Adipocyte (in vitro differentiated cells): ENCODE measurements around the gene DIO1.
"Not testable (repeated sequence)": the region's sequence is repeated elsewhere in the genome, so short reads cannot be mapped to it uniquely, and the experiment has no call there.

ENCODE experiments used
- DNase-seq: peaks from one replicate; pipeline ENCODE4 v3.0.0-alpha.2; 2015; ENCODE audit warnings: low read depth
- H3K27me3 ChIP-seq: replicated peaks from 2 replicates; pipeline ENCODE4 v1.7.0; 2013; ENCODE audit warnings: mild to moderate bottlenecking, low read length, moderate library complexity; ENCODE audit not compliant: control insufficient read depth, insufficient read depth
- H3K36me3 ChIP-seq: 2 replicates; pipeline ENCODE4 v1.7.0; 2013; ENCODE audit warnings: low read length, mild to moderate bottlenecking, moderate library complexity; ENCODE audit not compliant: control insufficient read depth, insufficient read depth, severe bottlenecking
- H3K4me1 ChIP-seq: 2 replicates; pipeline ENCODE4 v1.7.0; 2013; ENCODE audit warnings: mild to moderate bottlenecking, low read length, moderate library complexity; ENCODE audit not compliant: control insufficient read depth, insufficient read depth
- H3K4me3 ChIP-seq: 2 replicates; pipeline ENCODE4 v1.7.0; 2013; ENCODE audit warnings: mild to moderate bottlenecking, low read length, moderate library complexity
- H3K9ac ChIP-seq: 2 replicates; pipeline ENCODE4 v1.7.0; 2013; ENCODE audit warnings: mild to moderate bottlenecking, low read length, moderate library complexity
- H3K9me3 ChIP-seq: 2 replicates; pipeline ENCODE4 v1.7.0; 2013; ENCODE audit warnings: mild to moderate bottlenecking, low read length, moderate library complexity; ENCODE audit not compliant: control insufficient read depth

Gene DIO1

DNA sequence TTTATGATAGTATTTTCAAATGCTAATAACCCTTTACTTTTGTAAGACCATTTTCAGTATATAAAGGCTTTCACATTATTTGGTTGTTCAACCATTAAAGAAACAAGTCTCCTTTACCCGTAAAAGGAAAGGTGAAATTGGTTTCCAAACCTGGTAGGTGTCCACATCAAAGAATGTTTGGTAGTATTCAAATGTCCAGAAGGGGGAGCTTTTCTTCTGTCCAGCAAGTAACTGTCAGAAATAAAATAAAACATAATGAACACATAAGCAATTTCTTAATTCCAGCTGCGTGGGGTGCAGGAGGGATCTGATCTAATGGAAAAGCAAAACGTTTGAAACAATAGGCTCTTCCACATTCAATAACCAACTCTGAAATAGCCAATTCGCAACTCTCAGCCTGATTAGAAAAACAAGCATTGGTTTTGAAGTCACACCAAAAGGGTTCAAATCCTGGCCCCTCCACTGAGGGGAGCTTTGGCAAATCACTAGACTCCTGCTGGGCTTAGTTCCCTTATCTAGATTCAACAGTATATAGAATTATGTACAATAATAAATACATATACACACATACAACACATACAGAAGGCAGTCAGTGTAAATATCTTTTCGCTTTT is 15.4 kb upstream of the DIO1 start:
- Histone ChIP-seq H3K27me3 (no peaks in the 10 kb centered on the region), H3K36me3 (peaks cover 52% of the 10 kb centered on the region), H3K9ac (no peak overlapping the region), H3K4me3 (no peak overlapping the region), H3K9me3 (no peaks in the 10 kb centered on the region), H3K4me1 (peaks cover 8% of the 10 kb centered on the region)
- DNase-seq: peak; percentile 86

DNA sequence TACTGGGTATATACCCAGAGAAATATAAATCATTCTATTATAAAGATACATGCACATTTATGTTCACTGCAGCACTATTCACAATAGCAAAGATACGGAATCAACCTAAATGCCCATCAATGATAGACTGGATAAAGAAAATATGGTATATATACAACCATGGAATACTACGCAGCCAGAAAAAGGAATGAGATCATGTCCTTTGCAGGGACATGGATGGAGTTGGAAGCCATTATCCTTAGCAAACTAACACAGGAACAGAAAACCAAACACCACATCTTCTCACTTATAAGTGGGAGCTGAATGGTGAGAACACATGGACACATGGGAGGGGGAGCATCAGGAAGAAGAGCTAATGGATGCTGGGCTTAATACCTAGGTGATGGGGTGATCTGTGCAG is 12.1 kb upstream of the DIO1 start:
- not testable (repeated sequence) for H3K4me1 ChIP-seq, H3K9me3 ChIP-seq, H3K27me3 ChIP-seq, H3K9ac ChIP-seq, DNase-seq, H3K4me3 ChIP-seq
- peaks cover 42% of the 10 kb centered on the region for H3K36me3 ChIP-seq

DNA sequence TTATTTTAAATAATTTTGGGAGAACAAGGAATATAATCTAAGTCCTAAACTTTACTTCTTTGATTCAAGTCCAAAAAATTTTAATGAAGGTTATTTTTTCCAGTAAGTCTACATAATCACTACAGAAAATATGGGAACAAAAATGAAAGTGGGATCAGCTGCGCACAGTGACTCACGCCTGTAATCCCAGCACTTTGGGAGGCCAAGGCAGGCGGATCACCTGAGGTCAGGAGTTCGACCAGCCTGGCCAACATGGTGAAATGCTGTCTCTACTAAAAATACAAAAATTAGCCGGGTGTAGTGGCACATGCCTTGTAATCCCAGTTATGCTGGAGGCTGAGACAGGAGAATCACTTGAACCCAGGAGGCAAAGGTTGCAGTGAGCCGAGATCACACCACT is 10.4 kb upstream of the DIO1 start:
- not testable (repeated sequence) for H3K4me1 ChIP-seq, DNase-seq, H3K9ac ChIP-seq, H3K4me3 ChIP-seq, H3K9me3 ChIP-seq, H3K27me3 ChIP-seq
- peaks cover 35% of the 10 kb centered on the region for H3K36me3 ChIP-seq

DNA sequence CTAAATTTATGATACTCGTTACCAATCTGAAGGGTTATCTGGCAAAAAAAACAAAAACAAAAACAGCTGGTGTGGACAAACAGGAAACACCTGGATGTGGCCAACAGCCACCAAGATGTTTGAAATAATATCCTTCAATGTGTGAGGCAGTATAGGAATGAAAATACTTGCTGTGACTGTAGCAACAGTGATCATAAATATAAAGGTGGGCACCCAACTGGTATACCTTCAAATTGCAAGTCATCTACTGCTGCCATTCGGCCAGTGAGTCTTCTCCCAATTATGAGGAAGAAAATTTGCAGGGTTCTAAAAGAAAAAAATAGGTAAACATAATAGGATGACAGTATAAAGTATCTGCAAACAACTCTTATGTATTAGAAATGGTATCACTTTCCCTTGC is 5.3 kb upstream of the DIO1 start:
- Histone ChIP-seq H3K9me3 (no peaks in the 10 kb centered on the region), H3K9ac (peak overlapping the region; percentile 98), H3K36me3 (peaks cover 17% of the 10 kb centered on the region), H3K4me3 (peak overlapping the region; percentile 90), H3K27me3 (no peaks in the 10 kb centered on the region), H3K4me1 (peaks cover 14% of the 10 kb centered on the region)
- no peak for DNase-seq

DNA sequence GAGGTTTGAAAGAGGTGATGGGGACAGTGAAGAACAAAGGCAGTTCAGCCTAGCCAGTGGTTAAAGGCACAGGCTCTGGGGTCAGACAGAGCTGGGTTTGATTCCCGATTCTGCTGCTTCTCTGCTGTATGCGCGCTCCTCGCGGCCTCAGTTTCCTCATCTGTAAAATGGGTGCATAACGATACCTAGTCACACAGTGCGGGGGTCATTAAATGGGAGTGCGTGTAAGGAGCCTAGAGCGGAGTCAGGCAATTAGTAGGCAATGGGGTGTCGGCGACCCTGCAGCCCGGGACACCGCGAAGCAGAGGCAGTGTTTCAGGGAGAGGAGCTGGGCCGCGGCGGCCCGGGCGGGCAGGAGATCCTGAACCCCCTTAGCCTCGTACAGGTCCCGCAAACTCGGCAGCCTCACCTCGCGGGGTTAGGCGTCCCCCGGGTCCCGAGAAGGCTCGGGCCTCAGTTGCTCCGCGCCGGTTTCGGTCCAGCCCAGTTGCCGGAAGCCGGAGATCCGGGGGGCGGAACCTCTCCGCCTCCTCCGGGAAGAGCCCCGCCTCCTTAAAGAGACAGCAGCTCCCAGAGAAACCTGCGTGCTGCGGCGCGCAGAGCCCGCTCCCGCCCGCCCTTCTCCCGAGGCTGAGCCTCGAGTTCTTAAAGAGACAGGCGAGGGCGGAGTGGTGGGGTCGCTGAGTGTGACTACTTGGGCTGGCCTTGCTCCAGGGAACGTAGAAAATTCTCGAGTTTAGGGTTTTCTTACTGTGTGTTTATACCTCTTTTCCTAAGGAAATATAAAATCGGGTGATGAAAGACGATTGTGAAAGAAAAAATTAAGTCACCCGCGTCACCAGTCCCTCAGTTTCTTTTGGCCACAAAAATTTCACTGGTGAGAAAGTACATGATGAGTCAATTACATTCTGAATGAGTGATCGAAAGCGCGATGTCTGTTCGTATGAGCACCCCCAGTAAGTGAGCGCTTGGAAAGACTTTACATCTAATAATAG is 4.4 kb upstream of the DIO1 start, which contains the start of gene YIPF1:
Gene YIPF1, minus strand, starts transcription at position 494 of the 995 bp plus-strand sequence. CDS start 860 bp downstream, outside the sequence.
- Histone ChIP-seq H3K36me3 (peaks cover 17% of the 10 kb centered on the region), H3K4me3 (peak within 1 kb of the TSS; percentile 90), H3K4me1 (peaks cover 14% of the 10 kb centered on the region), H3K9me3 (no peaks in the 10 kb centered on the region), H3K27me3 (no peaks in the 10 kb centered on the region), H3K9ac (peak within 1 kb of the TSS; percentile 98)
- DNase-seq: peak; percentile 94

DNA sequence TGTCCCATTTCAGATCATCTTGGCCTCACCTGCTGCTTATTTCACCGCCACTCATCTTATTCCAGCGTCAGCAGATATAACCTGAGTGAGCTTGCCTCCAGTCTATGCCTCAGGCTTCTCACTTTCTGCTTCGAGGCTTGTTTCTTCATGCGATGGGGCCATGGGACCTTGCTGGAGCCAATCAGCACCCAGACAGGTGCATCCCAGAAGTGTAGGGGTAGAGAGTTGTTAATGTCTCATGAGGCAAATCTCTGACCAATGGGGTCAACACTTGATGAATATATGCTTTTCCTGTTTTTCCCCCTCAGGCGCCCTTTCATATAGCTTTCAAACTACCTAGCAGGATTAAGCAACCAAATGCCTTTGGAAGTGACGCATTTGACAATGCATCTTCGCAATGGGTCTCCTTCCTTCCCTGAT is 3.5 kb upstream of the DIO1 start:
- Histone ChIP-seq H3K36me3 (peaks cover 17% of the 10 kb centered on the region), H3K27me3 (no peaks in the 10 kb centered on the region), H3K4me3 (peak overlapping the region; percentile 90), H3K4me1 (peaks cover 14% of the 10 kb centered on the region), H3K9ac (peak overlapping the region; percentile 98), H3K9me3 (no peaks in the 10 kb centered on the region)
- DNase-seq: no peak

DNA sequence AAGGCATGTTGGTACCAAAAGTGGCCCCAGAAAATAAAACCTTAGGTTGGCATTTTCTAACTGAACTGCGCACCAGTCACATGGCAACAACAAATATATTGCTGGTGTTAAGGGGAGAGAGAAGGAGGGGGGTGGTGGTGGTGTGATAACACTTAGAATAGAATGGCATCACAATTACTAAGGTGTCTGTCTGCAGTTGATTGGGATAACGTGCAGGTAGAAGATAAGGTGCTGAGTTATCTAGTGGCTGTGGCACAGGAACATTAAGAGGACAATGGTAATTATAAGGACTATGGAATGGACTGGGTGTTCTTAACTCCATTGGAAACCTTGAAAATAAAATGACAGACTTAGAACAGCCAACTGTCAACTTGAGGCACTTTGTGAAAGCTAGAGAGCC is 3.0 kb upstream of the DIO1 start:
- Histone ChIP-seq H3K9ac (no peak overlapping the region), H3K27me3 (no peaks in the 10 kb centered on the region), H3K4me1 (peaks cover 14% of the 10 kb centered on the region), H3K9me3 (no peaks in the 10 kb centered on the region), H3K4me3 (no peak overlapping the region), H3K36me3 (peaks cover 13% of the 10 kb centered on the region)
- DNase-seq: no peak

DNA sequence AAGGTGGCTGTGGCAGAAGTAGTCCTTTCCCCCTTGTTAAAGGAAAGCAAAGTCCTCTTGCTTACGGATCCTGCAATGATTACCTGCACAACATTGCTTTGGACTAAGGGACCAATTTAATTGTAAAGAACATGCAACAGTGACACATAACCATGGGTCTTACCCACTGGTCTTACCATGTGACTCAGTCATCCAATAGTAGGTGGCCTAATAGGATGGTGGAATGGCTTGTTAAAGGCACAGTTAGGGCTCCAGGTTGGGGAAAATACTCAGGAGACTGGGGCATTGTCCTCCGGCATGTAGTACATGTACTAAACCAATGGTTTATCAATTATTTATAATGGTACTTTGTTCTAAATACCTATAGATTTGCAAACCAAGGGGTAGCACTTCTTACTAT is 2.3 kb upstream of the DIO1 start:
- H3K4me1 ChIP-seq: peaks cover 20% of the 10 kb centered on the region

DNA sequence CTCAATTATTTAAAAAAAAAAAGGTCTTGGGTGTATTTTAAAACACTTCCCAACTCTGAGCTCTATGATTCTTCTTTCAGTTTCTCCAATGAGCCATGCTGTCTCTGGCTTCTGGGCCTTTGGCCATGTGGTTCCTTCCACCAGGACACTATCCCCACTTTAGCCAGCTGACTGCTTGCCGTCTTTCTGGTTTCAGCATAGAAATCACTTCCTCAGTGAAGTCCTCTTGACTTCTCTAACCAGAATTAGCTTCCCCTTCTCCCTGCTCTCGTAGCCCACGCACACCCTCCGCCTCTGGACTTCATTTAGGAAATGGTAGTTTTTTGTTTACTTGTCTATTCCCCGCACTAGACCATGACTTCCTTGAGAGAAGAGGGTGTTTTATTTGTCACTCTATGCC is 1.1 kb upstream of the DIO1 start:
- Histone ChIP-seq H3K36me3 (peaks cover under 1% of the 10 kb centered on the region), H3K9ac (no peak overlapping the region), H3K4me3 (no peak overlapping the region), H3K27me3 (no peaks in the 10 kb centered on the region), H3K9me3 (no peaks in the 10 kb centered on the region), H3K4me1 (peaks cover 21% of the 10 kb centered on the region)
- DNase-seq: no peak

More for the DNA sequence above, 2.3 kb upstream of the DIO1 start:
- H3K9me3 ChIP-seq: no peaks in the 10 kb centered on the region
- H3K9ac ChIP-seq: no peak overlapping the region
- H3K27me3 ChIP-seq: no peaks in the 10 kb centered on the region
- peaks cover 9% of the 10 kb centered on the region for H3K36me3 ChIP-seq
- no peak overlapping the region for H3K4me3 ChIP-seq
- no peak for DNase-seq

DNA sequence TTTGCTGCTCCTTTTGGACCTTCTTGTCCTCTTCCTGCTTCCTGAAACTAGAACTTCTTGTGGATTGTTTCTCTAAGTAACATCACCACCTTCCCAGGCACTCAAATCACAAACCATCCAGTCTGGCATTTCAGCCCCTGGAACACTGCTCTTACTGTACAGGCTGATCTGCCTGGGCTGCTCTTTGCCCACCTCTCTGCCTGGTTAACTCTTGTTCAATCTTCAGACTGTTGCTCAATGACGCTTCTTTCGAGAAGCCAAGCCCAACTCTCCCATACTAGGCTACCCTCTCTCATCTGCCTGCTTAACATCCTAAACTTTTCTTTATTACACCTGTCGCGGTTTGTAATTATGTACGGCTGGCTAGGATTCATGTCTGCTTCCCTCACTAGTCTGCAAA is 657 bp downstream of the DIO1 start:
- Histone ChIP-seq H3K9me3 (no peaks in the 10 kb centered on the region), H3K27me3 (no peaks in the 10 kb centered on the region), H3K36me3 (no peaks in the 10 kb centered on the region), H3K4me3 (no peak overlapping the region), H3K9ac (no peak overlapping the region), H3K4me1 (peaks cover 28% of the 10 kb centered on the region)
- DNase-seq: no peak

DNA sequence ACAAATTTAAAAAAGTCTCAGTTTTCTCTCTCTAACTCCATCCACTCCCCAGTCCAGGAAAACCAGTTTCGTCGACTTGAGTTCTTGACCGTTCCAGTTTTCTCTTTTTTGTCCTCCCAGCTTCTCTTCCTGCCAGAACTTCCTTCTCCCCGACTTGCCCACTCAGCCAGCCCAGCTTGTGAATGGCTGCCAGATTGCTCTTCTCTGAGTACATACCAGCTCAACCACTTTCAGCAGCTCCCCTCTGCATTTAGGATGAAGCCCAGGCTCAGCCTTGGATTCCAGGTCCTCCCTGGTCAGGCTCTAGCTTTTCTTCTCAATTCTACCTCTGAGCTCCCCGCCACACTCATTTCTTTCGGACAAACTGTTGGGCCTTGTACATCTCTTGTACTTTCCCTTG is 1.4 kb downstream of the DIO1 start:
- no peak overlapping the region for H3K4me3 ChIP-seq
- peaks cover 28% of the 10 kb centered on the region for H3K4me1 ChIP-seq
- H3K9me3 ChIP-seq: no peaks in the 10 kb centered on the region
- H3K27me3 ChIP-seq: no peaks in the 10 kb centered on the region
- H3K36me3 ChIP-seq: no peaks in the 10 kb centered on the region
- DNase-seq: no peak
- no peak overlapping the region for H3K9ac ChIP-seq
